ENCODE measurements around the gene LMAN2.

Gene LMAN2

GRCh38 chr5:177351392-177352329 is at the start of gene LMAN2:
LMAN2 (minus strand) TSS chr5:177351668; CDS start chr5:177351647, 21 bp downstream.
- peak within 1 kb of the TSS; percentile 100 for H3K4me3 ChIP-seq (ENCODE audit: low read depth in 1 of 2, low read length in 2 of 2)

GRCh38 chr5:177399997-177400868 is 48.8 kb upstream of the LMAN2 start, which contains the start of gene PFN3:
PFN3 (minus strand) TSS chr5:177400661; CDS start chr5:177400576, 85 bp downstream.
- Histone ChIP-seq H3K27me3 (ENCODE audit: low read depth, low read length) (peaks cover 41% of the 10 kb centered on the region), H3K9me3 (ENCODE audit: control insufficient read depth in 1 of 2, low read length in 2 of 2) (no peaks in the 10 kb centered on the region), H3K4me1 (ENCODE audit: control insufficient read depth in 1 of 2, insufficient read depth in 2 of 2, low read length in 2 of 2) (peaks cover 3 to 39% of the 10 kb centered on the region in 2 donors), H3K36me3 (ENCODE audit: control insufficient read depth in 1 of 2, insufficient read depth in 2 of 2, low read length in 2 of 2) (no peaks in the 10 kb centered on the region), H3K27ac (ENCODE audit: low read length) (peak within 1 kb of the TSS; percentile 67), H3K4me3 (ENCODE audit: low read depth in 1 of 2, low read length in 2 of 2) (no peak within 1 kb of the TSS)

More at GRCh38 chr5:177351392-177352329, at the start of gene LMAN2:
- Histone ChIP-seq H3K36me3 (ENCODE audit: control insufficient read depth in 1 of 2, insufficient read depth in 2 of 2, low read length in 2 of 2) (peaks cover 13 to 16% of the 10 kb centered on the region in 2 donors), H3K27ac (ENCODE audit: low read length) (peak within 1 kb of the TSS; percentile 93), H3K27me3 (ENCODE audit: low read depth, low read length) (no peaks in the 10 kb centered on the region), H3K4me1 (ENCODE audit: control insufficient read depth in 1 of 2, insufficient read depth in 2 of 2, low read length in 2 of 2) (peaks cover 6 to 42% of the 10 kb centered on the region in 2 donors), H3K9me3 (ENCODE audit: control insufficient read depth in 1 of 2, low read length in 2 of 2) (no peaks in the 10 kb centered on the region)

- H3K9me3 ChIP-seq (ENCODE audit: control insufficient read depth in 1 of 2, low read length in 2 of 2), result no peaks in the 10 kb centered on the region
- no peak overlapping the region for H3K27ac ChIP-seq (ENCODE audit: low read length)
- no peak overlapping the region for H3K4me3 ChIP-seq (ENCODE audit: low read depth in 1 of 2, low read length in 2 of 2)
- peaks cover 35% of the 10 kb centered on the region for H3K27me3 ChIP-seq (ENCODE audit: low read depth, low read length)
- no peaks in the 10 kb centered on the region for H3K36me3 ChIP-seq (ENCODE audit: control insufficient read depth in 1 of 2, insufficient read depth in 2 of 2, low read length in 2 of 2)
- peaks cover under 1 to 21% of the 10 kb centered on the region in 2 donors for H3K4me1 ChIP-seq (ENCODE audit: control insufficient read depth in 1 of 2, insufficient read depth in 2 of 2, low read length in 2 of 2)
Measured at GRCh38 chr5:177397875-177398390, 46.5 kb upstream of the LMAN2 start.

GRCh38 chr5:177396807-177397206 is 45.3 kb upstream of the LMAN2 start:
- H3K27ac ChIP-seq (ENCODE audit: low read length), result no peak overlapping the region
- H3K4me1 ChIP-seq (ENCODE audit: control insufficient read depth in 1 of 2, insufficient read depth in 2 of 2, low read length in 2 of 2), result peaks cover 0 to 11% of the 10 kb centered on the region in 2 donors
- no peak overlapping the region for H3K4me3 ChIP-seq (ENCODE audit: low read depth in 1 of 2, low read length in 2 of 2)
- H3K27me3 ChIP-seq (ENCODE audit: low read depth, low read length), result peaks cover 23% of the 10 kb centered on the region
- no peaks in the 10 kb centered on the region for H3K9me3 ChIP-seq (ENCODE audit: control insufficient read depth in 1 of 2, low read length in 2 of 2)
- no peaks in the 10 kb centered on the region for H3K36me3 ChIP-seq (ENCODE audit: control insufficient read depth in 1 of 2, insufficient read depth in 2 of 2, low read length in 2 of 2)

- Histone ChIP-seq H3K9me3 (ENCODE audit: control insufficient read depth in 1 of 2, low read length in 2 of 2) (no peaks in the 10 kb centered on the region), H3K4me3 (ENCODE audit: low read depth in 1 of 2, low read length in 2 of 2) (no peak overlapping the region), H3K27me3 (ENCODE audit: low read depth, low read length) (peaks cover 16% of the 10 kb centered on the region), H3K36me3 (ENCODE audit: control insufficient read depth in 1 of 2, insufficient read depth in 2 of 2, low read length in 2 of 2) (no peaks in the 10 kb centered on the region), H3K4me1 (ENCODE audit: control insufficient read depth in 1 of 2, insufficient read depth in 2 of 2, low read length in 2 of 2) (peaks cover 0 to 11% of the 10 kb centered on the region in 2 donors), H3K27ac (ENCODE audit: low read length) (no peak overlapping the region)
Measured at GRCh38 chr5:177396078-177396477, 44.6 kb upstream of the LMAN2 start.

- peaks cover 4 to 5% of the 10 kb centered on the region in 2 donors for H3K4me1 ChIP-seq (ENCODE audit: control insufficient read depth in 1 of 2, insufficient read depth in 2 of 2, low read length in 2 of 2)
Measured at GRCh38 chr5:177393990-177394389, 42.5 kb upstream of the LMAN2 start.

GRCh38 chr5:177393206-177393765 is 41.8 kb upstream of the LMAN2 start:
- peaks cover 5 to 9% of the 10 kb centered on the region in 2 donors for H3K4me1 ChIP-seq (ENCODE audit: control insufficient read depth in 1 of 2, insufficient read depth in 2 of 2, low read length in 2 of 2)

More at GRCh38 chr5:177393990-177394389, 42.5 kb upstream of the LMAN2 start:
- Histone ChIP-seq H3K27ac (ENCODE audit: low read length) (no peak overlapping the region), H3K36me3 (ENCODE audit: control insufficient read depth in 1 of 2, insufficient read depth in 2 of 2, low read length in 2 of 2) (no peaks in the 10 kb centered on the region), H3K4me3 (ENCODE audit: low read depth in 1 of 2, low read length in 2 of 2) (no peak overlapping the region), H3K9me3 (ENCODE audit: control insufficient read depth in 1 of 2, low read length in 2 of 2) (no peaks in the 10 kb centered on the region), H3K27me3 (ENCODE audit: low read depth, low read length) (no peaks in the 10 kb centered on the region)

GRCh38 chr5:177392765-177393164 is 41.3 kb upstream of the LMAN2 start:
- Histone ChIP-seq H3K27me3 (ENCODE audit: low read depth, low read length) (no peaks in the 10 kb centered on the region), H3K27ac (ENCODE audit: low read length) (no peak overlapping the region), H3K4me3 (ENCODE audit: low read depth in 1 of 2, low read length in 2 of 2) (no peak overlapping the region), H3K4me1 (ENCODE audit: control insufficient read depth in 1 of 2, insufficient read depth in 2 of 2, low read length in 2 of 2) (peaks cover 5 to 9% of the 10 kb centered on the region in 2 donors), H3K9me3 (ENCODE audit: control insufficient read depth in 1 of 2, low read length in 2 of 2) (no peaks in the 10 kb centered on the region), H3K36me3 (ENCODE audit: control insufficient read depth in 1 of 2, insufficient read depth in 2 of 2, low read length in 2 of 2) (no peaks in the 10 kb centered on the region)

More at GRCh38 chr5:177393206-177393765, 41.8 kb upstream of the LMAN2 start:
- H3K4me3 ChIP-seq (ENCODE audit: low read depth in 1 of 2, low read length in 2 of 2), result no peak overlapping the region
- H3K27me3 ChIP-seq (ENCODE audit: low read depth, low read length), result no peaks in the 10 kb centered on the region
- H3K27ac ChIP-seq (ENCODE audit: low read length), result no peak overlapping the region
- H3K9me3 ChIP-seq (ENCODE audit: control insufficient read depth in 1 of 2, low read length in 2 of 2), result no peaks in the 10 kb centered on the region
- no peaks in the 10 kb centered on the region for H3K36me3 ChIP-seq (ENCODE audit: control insufficient read depth in 1 of 2, insufficient read depth in 2 of 2, low read length in 2 of 2)

- Histone ChIP-seq H3K27me3 (ENCODE audit: low read depth, low read length) (no peaks in the 10 kb centered on the region), H3K4me3 (ENCODE audit: low read depth in 1 of 2, low read length in 2 of 2) (no peak overlapping the region), H3K36me3 (ENCODE audit: control insufficient read depth in 1 of 2, insufficient read depth in 2 of 2, low read length in 2 of 2) (no peaks in the 10 kb centered on the region), H3K4me1 (ENCODE audit: control insufficient read depth in 1 of 2, insufficient read depth in 2 of 2, low read length in 2 of 2) (peaks cover 5 to 9% of the 10 kb centered on the region in 2 donors), H3K9me3 (ENCODE audit: control insufficient read depth in 1 of 2, low read length in 2 of 2) (no peaks in the 10 kb centered on the region), H3K27ac (ENCODE audit: low read length) (no peak overlapping the region)
Measured at GRCh38 chr5:177390363-177391300, 39.2 kb upstream of the LMAN2 start.
